Fibroblast of lung (primary cell): ENCODE measurements around the gene NRARP.

Experiments used
- CTCF ChIP-seq, 2 donors: IDR thresholded peaks in 1 of 2; conservative IDR thresholded peaks in 1 of 2; 1 replicate in 1 of 2; 2 replicates in 1 of 2; pipeline ENCODE4 v1.5.1; 2011 to 2012; ENCODE audit warnings: low read length in 2 of 2, control low read depth in 1 of 2, inconsistent platforms in 1 of 2, low read depth in 1 of 2, mild to moderate bottlenecking in 1 of 2
- EZH2 ChIP-seq: IDR thresholded peaks from 2 replicates; pipeline ENCODE4 v1.5.1; 2012; ENCODE audit warnings: low read length, control low read depth, mild to moderate bottlenecking; ENCODE audit errors: missing control alignments

GRCh38 chr9:137313326-137313936 lies 11.4 kb upstream of the NRARP start:
- TF ChIP-seq CTCF (conservative IDR thresholded peaks at IDR 0.05 in 1 of 2, IDR thresholded peaks at IDR 0.05 in 1 of 2; ENCODE audit: low read depth in 1 of 2, low read length in 2 of 2) (no peak), EZH2 (no peak)
